IPS-18c (cell line): ENCODE measurements around the gene RPL21.
"Not testable (repeated sequence)": the region's sequence is repeated elsewhere in the genome, so short reads cannot be mapped to it uniquely, and the experiment has no call there.

Source experiments
- H3K4me3 ChIP-seq: 2 replicates; pipeline ENCODE4 v1.7.0; 2013; ENCODE audit warnings: low read depth, mild to moderate bottlenecking, low read length, moderate library complexity; ENCODE audit not compliant: insufficient read depth
- H3K9me3 ChIP-seq: one replicate; pipeline ENCODE4 v1.6.1; 2013; ENCODE audit warnings: mild to moderate bottlenecking, low read length, moderate library complexity; ENCODE audit not compliant: control insufficient read depth, insufficient read depth

The RPL21 gene

DNA sequence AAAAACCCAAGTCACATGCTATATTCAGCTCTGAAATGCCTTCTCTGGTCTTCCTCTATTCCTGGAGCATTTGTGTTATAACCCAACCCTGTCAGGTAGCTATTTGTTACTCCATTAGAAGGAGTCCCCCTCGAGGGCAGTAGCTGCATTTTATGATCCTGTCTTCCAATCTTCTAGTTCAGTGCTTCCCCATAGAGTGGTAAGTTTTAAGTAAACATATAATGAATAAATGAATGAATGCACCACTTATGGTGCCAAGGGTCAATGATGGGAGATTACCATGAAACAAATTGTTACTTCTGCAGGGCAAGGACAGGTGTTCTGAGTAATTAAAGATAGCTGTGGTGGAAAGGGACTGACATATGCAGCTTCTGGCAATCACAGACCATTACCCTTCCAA is 23.3 kb downstream of the RPL21 start:
- no peak overlapping the region for H3K4me3 ChIP-seq
- peaks cover 3% of the 10 kb centered on the region for H3K9me3 ChIP-seq

DNA sequence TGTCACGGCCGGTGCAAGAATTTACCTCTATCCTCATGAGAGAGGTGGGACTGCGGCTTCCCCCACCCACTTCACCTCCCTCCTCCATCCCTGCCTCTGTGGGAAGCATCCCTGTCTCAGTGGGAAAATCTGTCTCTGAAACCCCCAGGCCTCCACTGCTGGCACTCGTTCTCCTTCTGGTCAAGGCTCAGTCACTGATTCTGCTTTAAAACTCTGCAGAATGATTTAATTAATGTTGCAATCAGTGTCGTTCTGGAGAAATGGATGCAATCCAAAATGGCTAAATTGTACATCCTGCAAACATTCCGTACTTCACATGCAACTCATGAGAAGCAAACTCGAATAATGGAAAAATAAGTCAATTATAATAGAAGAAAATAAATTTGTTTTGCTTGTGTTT is 24.8 kb downstream of the RPL21 start:
- H3K4me3 ChIP-seq: no peak overlapping the region
- H3K9me3 ChIP-seq: no peaks in the 10 kb centered on the region

DNA sequence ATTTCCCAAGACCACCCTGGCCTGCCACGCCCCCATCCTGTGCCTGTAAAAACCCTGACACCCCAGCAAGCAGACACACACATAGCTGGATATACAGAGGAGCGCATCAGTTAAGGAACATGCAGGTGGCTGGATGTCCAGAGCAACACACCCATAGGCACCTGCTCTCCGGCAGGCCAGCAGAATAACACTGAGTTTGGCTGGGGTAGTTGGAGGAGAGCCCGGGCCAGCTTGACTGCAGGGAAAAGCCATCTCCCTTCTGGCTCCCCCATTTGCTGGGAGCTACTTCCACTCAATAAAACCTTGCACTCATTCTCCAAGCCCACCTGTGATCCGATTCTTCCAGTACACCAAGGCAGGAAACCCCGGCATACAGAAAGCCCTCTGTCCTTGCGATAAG is 28.1 kb downstream of the RPL21 start:
- H3K4me3 ChIP-seq: no peak overlapping the region
- H3K9me3 ChIP-seq: no peaks in the 10 kb centered on the region

DNA sequence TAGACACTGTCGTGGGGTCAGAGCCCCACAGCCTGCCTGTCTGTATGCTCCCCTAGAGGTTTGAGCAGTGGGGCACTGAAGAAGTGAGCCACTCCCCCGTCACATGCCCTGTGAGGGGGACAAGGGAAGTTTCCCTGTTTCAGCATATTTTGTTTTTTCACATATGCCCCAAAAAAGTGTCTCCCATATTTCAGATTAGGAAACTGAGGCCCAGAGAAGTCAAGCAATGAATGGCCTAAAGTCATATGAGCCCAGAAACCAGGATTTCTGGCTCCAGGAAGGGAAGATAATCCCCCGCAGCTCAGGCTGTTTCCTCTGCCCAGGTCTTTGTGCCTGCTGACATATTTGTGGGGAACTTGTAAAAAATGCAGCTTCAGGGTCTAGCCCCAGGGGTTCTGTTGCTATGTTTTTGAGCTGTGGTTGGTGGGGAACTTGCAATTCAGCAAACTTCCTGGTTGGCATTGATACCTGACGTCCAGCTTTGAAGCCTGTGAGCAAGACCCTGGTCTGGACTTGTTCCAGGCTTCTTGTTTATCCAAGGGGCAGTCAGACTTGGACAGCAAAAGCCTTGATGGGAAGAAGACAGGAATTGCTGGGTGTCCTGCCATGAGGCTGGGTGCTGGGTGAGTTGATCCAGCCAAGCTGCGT is 28.8 kb downstream of the RPL21 start:
- H3K9me3 ChIP-seq: no peaks in the 10 kb centered on the region
- H3K4me3 ChIP-seq: no peak overlapping the region

DNA sequence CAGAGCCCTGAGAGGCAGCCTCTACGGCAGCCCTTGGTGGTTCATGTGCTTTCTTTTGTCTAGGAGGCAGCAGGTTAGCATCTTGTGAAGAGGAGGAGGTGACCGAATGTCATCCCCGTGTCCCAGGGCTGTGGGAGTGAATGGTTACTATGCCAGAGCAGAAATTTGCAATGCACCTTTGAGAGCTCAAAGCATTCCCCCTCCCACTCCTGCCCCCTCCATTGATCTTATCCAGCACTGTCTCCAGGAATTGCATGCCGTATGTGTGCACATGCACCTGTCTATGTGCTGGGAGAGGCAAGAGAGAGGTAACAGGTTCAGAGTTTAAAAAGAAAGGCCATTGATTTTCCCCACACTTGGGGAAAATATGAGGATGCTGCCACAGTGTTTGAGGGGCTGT is 29.5 kb downstream of the RPL21 start:
- Histone ChIP-seq H3K9me3 (no peaks in the 10 kb centered on the region), H3K4me3 (no peak overlapping the region)

DNA sequence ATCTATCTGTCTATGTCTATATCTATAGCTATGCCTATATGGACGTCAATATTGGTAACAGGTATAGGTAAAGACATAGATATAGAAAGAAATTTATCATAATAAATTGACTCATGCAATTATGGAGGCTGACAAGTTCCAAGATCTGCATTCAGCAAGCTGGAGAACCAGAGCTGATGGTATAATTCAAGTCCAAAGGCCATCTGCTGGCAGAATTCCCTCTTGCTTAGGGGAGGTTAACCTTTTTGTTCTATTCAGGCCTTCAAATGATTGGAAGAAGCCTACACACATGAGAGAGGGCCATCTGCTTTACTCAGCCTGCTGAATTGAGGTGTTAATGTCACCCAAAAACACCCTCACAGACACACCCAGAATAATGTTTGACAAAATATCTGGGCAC is 30.1 kb downstream of the RPL21 start:
- Histone ChIP-seq H3K9me3 (no peaks in the 10 kb centered on the region), H3K4me3 (no peak overlapping the region)

DNA sequence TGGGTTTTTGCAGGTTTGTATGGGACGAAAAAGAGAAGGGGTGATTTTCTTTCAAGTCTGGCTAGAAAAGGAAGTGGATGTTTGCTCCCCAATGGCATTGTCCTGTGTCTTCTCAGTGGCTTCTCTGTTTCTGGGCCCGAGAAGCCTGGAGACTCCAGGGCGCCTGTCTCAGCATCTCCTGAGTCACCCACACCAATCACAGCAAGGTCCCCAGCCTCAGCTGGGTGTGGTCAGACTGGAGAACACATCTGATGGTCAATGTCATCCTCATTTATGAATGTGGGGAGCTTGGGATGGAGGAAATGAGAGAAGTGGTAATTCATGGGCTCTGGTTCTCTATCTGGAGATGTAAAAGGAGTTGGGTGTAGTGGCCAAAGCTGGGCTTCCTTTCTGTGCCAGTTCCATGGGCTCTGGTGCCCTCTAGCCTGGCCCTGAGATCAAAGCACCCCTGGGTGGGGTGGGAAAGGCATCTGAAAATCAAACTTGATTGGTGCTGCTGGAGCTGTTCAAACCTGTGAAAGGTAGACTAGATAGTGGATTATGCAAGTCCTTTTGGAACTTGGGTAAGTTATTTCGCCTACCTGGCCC is 32.6 kb downstream of the RPL21 start:
- H3K9me3 ChIP-seq: no peaks in the 10 kb centered on the region
- H3K4me3 ChIP-seq: no peak overlapping the region

DNA sequence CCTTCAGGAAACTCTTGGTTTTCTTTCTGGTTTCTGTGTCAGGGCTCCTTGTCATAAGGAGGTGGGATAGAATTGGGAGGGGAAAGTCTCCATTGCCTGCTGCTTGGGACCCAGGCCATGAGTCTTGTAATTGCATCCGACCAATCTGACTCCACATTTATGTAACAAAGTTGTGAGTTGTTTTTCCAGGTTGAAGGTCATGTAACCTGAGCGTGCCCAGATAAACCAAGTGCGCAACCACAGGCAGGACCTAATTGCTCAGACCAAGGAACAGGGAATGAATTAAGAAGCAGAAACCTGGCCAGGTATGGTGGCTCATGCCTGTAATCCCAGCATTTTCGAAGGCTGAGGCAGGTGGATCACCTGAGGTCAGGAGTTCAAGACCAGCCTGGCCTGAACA is 37.0 kb downstream of the RPL21 start:
- Histone ChIP-seq H3K4me3 (no peak overlapping the region), H3K9me3 (no peaks in the 10 kb centered on the region)

DNA sequence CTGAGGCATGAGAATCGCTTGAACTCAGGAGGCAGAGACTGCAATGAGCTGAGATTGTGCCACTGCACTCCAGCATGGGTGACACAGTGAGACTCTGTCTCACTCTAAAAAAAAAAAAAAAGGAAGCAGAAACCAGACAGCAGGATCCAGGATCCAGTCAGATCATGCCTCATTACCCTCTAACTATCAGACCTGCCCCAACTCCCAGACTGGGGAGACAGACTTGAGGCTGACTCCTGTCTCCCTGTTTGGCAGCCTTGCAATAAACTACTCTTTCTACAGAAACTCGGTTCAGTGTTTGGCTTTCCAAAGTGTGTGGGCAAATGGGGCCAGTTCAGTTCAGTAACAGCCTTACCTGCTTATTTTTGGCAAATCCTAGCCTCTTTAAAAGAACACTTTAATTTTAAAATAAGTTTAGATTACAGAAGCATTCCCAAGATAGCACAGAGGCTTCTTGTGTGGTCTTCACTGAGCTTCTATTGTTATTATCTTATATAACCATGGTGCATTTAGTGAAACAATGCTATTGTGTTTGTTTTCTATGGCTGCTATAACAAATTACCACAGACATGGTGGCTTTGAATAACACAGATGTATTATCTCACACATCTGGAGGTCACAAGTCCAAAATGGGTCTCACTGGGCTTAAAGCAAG is 37.8 kb downstream of the RPL21 start:
- no peak overlapping the region for H3K4me3 ChIP-seq
- H3K9me3 ChIP-seq: no peaks in the 10 kb centered on the region

DNA sequence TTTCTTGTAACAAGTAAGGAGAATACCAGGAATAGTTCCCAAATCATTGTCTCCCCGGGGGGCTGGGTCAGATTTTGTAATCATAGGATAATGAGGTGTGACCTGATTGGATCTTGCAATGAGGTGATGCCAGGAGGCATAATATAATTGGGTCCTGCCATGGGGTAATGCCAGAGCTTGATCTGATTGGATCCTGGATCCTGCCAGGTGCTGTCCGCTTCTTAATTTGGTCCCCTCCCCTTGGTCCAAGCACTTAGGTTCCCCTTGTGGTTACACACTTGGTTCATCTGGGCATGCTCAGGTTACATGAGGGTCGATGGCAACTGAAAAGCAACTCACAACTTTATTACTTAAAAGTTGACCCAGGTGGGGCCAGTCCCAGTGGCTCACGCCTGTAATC is 39.4 kb downstream of the RPL21 start:
- H3K9me3 ChIP-seq: no peaks in the 10 kb centered on the region

DNA sequence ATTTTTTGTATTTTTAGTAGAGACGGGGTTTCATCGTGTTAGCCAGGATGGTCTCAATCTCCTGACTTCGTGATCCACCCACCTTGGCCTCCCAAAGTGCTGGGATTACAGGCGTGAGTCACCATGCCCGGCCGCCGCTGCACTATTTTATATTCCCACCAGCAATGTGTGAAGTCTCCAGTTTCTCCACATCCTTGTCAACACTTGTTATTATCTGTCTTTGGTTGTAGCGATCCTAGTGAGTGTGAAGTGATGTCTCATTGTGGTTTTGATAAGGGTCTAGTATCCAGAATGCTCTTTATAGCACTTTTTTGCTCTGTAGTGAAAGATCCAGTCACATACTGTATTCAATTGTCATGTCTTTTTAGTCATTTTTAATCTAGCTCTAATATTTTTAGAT is 40.6 kb downstream of the RPL21 start:
- not testable (repeated sequence) for H3K4me3 ChIP-seq, H3K9me3 ChIP-seq

More for the DNA sequence above, 39.4 kb downstream of the RPL21 start:
- H3K4me3 ChIP-seq: no peak overlapping the region

DNA sequence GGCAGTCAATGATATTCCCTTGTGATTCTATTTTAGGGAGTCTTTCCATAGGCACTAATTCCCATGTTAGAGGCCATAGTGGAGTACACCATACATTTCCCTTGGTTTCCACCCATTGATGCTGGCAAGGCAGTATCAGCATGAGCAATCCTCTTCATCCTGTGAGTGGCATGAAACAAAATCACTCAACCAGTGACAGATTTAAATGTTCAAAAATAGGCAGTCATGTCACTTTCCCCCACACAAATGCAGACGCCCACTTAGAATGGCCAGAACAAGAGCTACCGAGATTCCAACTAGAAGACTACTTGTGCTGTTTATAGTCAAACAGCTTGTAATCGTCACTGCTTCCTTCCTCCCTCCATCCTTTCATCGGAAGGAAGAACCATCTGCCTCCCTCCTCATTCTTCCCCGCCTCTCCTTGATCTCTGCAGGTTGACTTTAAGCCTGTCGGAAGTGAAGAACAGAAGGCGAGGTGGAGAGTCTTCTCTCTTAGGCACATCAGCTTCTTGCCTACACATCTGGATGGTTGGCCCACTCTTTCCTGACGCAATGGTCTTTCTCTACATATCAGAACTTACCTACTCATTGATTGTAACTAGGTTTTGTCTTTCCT is 41.8 kb downstream of the RPL21 start:
- H3K9me3 ChIP-seq: no peaks in the 10 kb centered on the region
- H3K4me3 ChIP-seq: no peak overlapping the region

DNA sequence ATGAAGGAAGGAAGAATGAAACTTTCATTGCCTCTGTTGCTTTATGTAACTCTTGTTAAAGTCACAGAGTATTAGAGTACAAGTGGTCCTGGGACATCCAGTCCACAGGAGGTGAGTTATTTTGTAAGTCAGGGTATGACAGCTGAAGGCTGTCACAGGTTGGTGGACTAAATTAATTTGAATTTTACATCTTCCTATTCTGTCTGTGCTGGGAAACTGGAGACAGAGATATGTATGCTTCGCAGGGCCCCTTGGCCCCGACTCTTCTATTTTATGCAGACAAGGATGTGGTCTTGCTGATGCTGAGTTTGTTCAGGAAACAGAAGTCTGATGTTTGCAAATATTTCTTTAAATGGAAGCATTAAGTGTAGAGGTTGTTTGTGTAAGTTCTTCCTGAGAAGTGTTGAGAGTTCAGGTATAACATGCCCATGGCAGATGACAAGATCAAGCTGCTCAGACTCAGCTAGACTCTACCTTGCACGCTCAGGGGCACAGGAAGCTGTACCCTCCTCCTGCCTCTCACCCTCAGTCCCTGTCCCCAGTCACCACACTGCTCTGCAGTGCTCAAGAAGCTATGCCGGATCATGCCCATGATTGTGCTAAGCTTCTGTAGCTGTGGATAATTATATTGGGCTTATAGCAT is 42.6 kb downstream of the RPL21 start:
- H3K4me3 ChIP-seq: no peak overlapping the region
- no peaks in the 10 kb centered on the region for H3K9me3 ChIP-seq

DNA sequence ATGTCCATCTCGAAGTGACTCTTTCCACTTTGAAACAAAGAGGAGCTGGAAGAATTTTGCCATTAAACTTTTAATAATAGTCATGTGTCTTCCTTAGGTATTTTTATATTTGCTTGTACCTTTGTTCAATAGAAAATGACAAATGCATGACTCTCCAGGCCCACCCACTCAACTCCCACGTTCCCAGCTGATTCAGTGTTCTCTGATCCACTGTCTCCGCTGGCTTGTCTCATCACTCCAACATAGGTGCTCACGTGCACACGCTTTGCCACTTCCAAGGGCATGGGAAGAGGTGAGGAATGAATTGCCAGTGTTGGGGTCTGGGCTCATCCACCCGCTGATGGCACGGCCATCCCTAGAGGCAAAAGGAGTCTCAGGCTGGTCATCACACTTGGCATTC is 43.7 kb downstream of the RPL21 start:
- no peaks in the 10 kb centered on the region for H3K9me3 ChIP-seq
- H3K4me3 ChIP-seq: no peak overlapping the region

DNA sequence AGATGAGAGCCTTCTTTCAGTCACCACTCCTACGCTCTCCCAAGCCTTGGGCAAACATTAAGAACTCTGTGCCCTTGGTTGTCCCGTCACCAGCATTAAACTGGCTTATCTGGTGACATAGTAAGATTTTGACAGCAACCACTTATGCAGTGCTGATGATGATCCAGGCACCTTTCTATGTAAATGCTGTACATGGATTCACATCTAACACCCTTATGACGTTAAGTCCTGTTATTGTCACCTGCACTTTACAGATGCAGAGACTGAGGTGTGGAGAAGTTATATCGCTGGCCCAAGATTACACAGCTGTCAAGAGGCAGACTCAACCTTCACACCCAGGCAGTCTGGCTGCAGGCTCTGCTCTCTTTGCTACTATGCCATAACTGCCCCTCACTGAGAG is 44.3 kb downstream of the RPL21 start:
- no peak overlapping the region for H3K4me3 ChIP-seq
- no peaks in the 10 kb centered on the region for H3K9me3 ChIP-seq

DNA sequence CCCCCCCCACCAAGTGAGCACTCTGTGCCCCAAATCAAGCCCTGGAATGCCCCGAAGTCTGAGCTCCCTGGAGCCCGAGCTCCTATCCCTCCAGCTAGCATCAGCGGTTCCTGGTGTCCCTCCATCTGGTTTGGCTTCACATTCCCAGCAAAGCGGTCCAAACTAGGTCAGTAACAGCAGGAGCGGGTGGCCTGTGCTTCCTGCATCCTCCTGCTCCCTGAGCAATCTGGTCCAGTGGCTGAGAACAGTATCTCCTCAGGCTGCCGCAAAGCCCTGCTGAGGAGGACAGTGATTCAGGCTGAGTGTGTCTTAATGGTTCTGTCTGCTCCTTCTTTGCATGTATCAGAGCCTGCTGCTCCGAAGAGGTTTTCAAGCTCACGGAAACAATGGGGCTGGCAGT is 45.1 kb downstream of the RPL21 start:
- Histone ChIP-seq H3K4me3 (no peak overlapping the region), H3K9me3 (no peaks in the 10 kb centered on the region)

DNA sequence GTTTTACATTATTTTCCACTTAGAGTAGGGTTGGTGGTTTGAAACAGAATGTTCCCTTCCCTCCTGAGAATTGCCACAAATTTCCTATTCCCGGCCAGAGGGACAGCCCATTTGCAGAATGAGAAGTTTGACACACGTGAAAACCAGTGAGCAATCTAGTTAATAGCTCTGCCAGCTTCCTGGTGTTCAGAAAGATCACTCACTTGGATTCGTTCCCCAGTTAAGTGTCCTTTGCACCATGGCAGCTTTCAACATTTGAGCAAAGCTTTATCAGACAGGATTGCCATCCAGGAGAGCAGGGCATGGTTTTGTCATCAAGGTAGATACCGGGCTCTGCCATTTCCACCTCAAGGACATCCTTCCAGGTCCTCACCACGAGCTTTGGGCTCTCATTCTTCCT is 47.5 kb downstream of the RPL21 start:
- no peak overlapping the region for H3K4me3 ChIP-seq
- no peaks in the 10 kb centered on the region for H3K9me3 ChIP-seq

DNA sequence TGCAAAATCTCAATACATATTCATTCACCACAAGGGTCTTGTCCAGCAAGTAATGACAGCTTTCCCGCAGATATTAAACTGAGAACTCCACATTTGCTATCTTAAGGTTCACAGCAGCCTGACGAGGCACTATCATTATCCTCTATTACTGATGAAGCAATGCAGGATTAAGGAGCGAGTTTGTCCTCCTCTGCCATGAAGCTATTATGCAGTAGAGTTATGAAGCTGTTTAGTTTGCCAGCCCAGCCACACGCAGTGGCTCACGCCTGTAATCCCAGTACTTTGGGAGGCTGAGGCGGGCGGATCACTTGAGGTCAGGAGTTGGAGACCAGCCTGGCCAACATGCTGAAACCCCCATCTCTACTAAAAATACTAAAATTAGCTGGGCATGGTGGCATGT is 49.0 kb downstream of the RPL21 start:
- not testable (repeated sequence) for H3K4me3 ChIP-seq, H3K9me3 ChIP-seq
